WTC11 (cell line): ENCODE results near the gene CPD. TPM values are rescaled to one million over a fixed set of nuclear protein-coding genes. Genes with fewer than 3 reads are reported as not detected.

ENCODE experiments used
- ATAC-seq: fragments of 200-7000 bp; cut with Tn5 transposase; 2 replicates; pipeline ENCODE4 v1.10.0; 2021; ENCODE audit warnings: mild to moderate bottlenecking, moderate library complexity
- CTCF ChIA-PET: fragments of 300-600 bp; sonication (Branson Sonifier 250); formaldehyde crosslinking; loops from one replicate; lab custom pipeline; 2021; ENCODE audit warnings: antibody characterized with exemption; lab: Charles Lee
- POLR2A ChIA-PET: fragments of 350-600 bp; sonication (Branson Sonifier 250); formaldehyde crosslinking; loops from one replicate; lab custom pipeline; 2021; ENCODE audit warnings: antibody characterized with exemption; lab: Charles Lee
- DNase-seq: peaks from one replicate; pipeline ENCODE4 v3.0.0; 2021; ENCODE audit warnings: low spot score
- H3K27ac Mint-ChIP-seq: 2 replicates; pipeline ENCODE4 v1.8.0; 2021; ENCODE audit warnings: mixed read lengths
- H3K27me3 Mint-ChIP-seq: 2 replicates; pipeline ENCODE4 v1.8.0; 2021; ENCODE audit warnings: low read depth, mild to moderate bottlenecking, moderate library complexity, mixed read lengths
- H3K36me3 Mint-ChIP-seq: 2 replicates; pipeline ENCODE4 v1.8.0; 2021; ENCODE audit warnings: mixed read lengths
- H3K4me1 Mint-ChIP-seq: 2 replicates; pipeline ENCODE4 v1.8.0; 2022; ENCODE audit warnings: mixed read lengths
- H3K4me3 Mint-ChIP-seq: 2 replicates; pipeline ENCODE4 v1.8.0; 2021; ENCODE audit warnings: mild to moderate bottlenecking, moderate library complexity, mixed read lengths
- H3K9me3 Mint-ChIP-seq: 2 replicates; pipeline ENCODE4 v1.8.0; 2021; ENCODE audit warnings: mixed read lengths
- ARID4B ChIP-seq: sonication (generic); formaldehyde crosslinking; IDR thresholded peaks from 2 replicates; pipeline ENCODE4 v1.8.0; 2023; ENCODE audit warnings: missing genetic modification reagents, mild to moderate bottlenecking, borderline replicate concordance
- ATF1 ChIP-seq: sonication (generic); formaldehyde crosslinking; IDR thresholded peaks from 2 replicates; pipeline ENCODE4 v1.8.1; 2023; ENCODE audit warnings: mild to moderate bottlenecking, moderate library complexity, missing genetic modification reagents
- CDX4 ChIP-seq: fragments of 250-450 bp; sonication (Bioruptor Pico); IDR thresholded peaks from 2 replicates; pipeline ENCODE4 v1.9.0; 2021; ENCODE audit warnings: moderate library complexity, mild to moderate bottlenecking, inconsistent platforms, borderline replicate concordance
- CREB1 ChIP-seq: sonication (generic); formaldehyde crosslinking; IDR thresholded peaks from 2 replicates; pipeline ENCODE4 v1.8.0; 2023; ENCODE audit warnings: mild to moderate bottlenecking, missing genetic modification reagents
- FOXK1 ChIP-seq: sonication (generic); formaldehyde crosslinking; IDR thresholded peaks from 2 replicates; pipeline ENCODE4 v1.8.0; 2022; ENCODE audit warnings: mild to moderate bottlenecking, moderate library complexity, missing genetic modification reagents
- FOXP4 ChIP-seq: sonication (generic); formaldehyde crosslinking; IDR thresholded peaks from 2 replicates; pipeline ENCODE4 v1.8.0; 2022; ENCODE audit warnings: mild to moderate bottlenecking, missing genetic modification reagents
- JAZF1 ChIP-seq: fragments of 250-450 bp; sonication (Bioruptor Pico); IDR thresholded peaks from 2 replicates; pipeline ENCODE4 v1.9.0; 2021; ENCODE audit warnings: moderate library complexity, mild to moderate bottlenecking, inconsistent platforms
- MAX ChIP-seq: sonication (generic); formaldehyde crosslinking; IDR thresholded peaks from 2 replicates; pipeline ENCODE4 v1.8.0; 2022; ENCODE audit warnings: mild to moderate bottlenecking, missing genetic modification reagents
- MLX ChIP-seq: sonication (generic); formaldehyde crosslinking; IDR thresholded peaks from 2 replicates; pipeline ENCODE4 v1.8.1; 2023; ENCODE audit warnings: mild to moderate bottlenecking, missing genetic modification reagents, moderate library complexity
- NFATC4 ChIP-seq: fragments of 250-450 bp; sonication (Bioruptor Pico); IDR thresholded peaks from 2 replicates; pipeline ENCODE4 v1.9.0; 2021; ENCODE audit warnings: mild to moderate bottlenecking
- NFE2L1 ChIP-seq: sonication (generic); formaldehyde crosslinking; IDR thresholded peaks from 2 replicates; pipeline ENCODE4 v1.8.1; 2023; ENCODE audit warnings: missing genetic modification reagents
- NR3C1 ChIP-seq: sonication (generic); formaldehyde crosslinking; conservative IDR thresholded peaks from 2 replicates; pipeline ENCODE4 v1.8.1; 2023; ENCODE audit warnings: low read depth, mild to moderate bottlenecking, missing genetic modification reagents
- SMAD3 ChIP-seq: sonication (generic); formaldehyde crosslinking; IDR thresholded peaks from 2 replicates; pipeline ENCODE4 v1.8.0; 2022; ENCODE audit warnings: missing genetic modification reagents, mild to moderate bottlenecking, borderline replicate concordance
- ZNF121 ChIP-seq: sonication (generic); formaldehyde crosslinking; IDR thresholded peaks from 2 replicates; pipeline ENCODE4 v1.8.0; 2023; ENCODE audit warnings: missing genetic modification reagents
- ZNF138 ChIP-seq: sonication (generic); formaldehyde crosslinking; conservative IDR thresholded peaks from 2 replicates; pipeline ENCODE4 v1.8.1; 2022; ENCODE audit warnings: mild to moderate bottlenecking, moderate library complexity, missing genetic modification reagents
- ZNF219 ChIP-seq: sonication (generic); formaldehyde crosslinking; IDR thresholded peaks from 2 replicates; pipeline ENCODE4 v1.8.0; 2023; ENCODE audit warnings: missing genetic modification reagents, mild to moderate bottlenecking, borderline replicate concordance
- ZNF232 ChIP-seq: sonication (generic); formaldehyde crosslinking; IDR thresholded peaks from 2 replicates; pipeline ENCODE4 v1.8.0; 2022; ENCODE audit warnings: mild to moderate bottlenecking, missing genetic modification reagents
- ZNF423 ChIP-seq: fragments of 250-450 bp; sonication (Bioruptor Pico); IDR thresholded peaks from 2 replicates; pipeline ENCODE4 v2.1.2; 2022; ENCODE audit warnings: mild to moderate bottlenecking, moderate library complexity
- ZNF512 ChIP-seq: sonication (generic); formaldehyde crosslinking; IDR thresholded peaks from 2 replicates; pipeline ENCODE4 v1.8.1; 2022; ENCODE audit warnings: missing genetic modification reagents, borderline replicate concordance
- total RNA-seq: library from RNA; stranded (reverse); gene quantifications from 3 replicates; pipeline ENCODE4 v1.2.3, GENCODE V29; 2021
- TF ChIP-seq, protein P1 (sequence below): fragments of 250-450 bp; sonication (Bioruptor Pico); IDR thresholded peaks from 2 replicates; pipeline ENCODE4 v1.9.0; 2021; ENCODE audit warnings: mild to moderate bottlenecking

The CPD gene
- total RNA-seq, 1 experiment from 2014 or later = 36.1 TPM

- Mint-ChIP-seq H3K36me3 (peaks cover 9% of the 10 kb centered on the region), H3K9me3 (no peaks in the 10 kb centered on the region), H3K4me1 (no peaks in the 10 kb centered on the region), H3K27me3 (no peaks in the 10 kb centered on the region), H3K27ac (no peak overlapping the region), H3K4me3 (no peak overlapping the region)
- DNase-seq = no peak
- ATAC-seq = no peak
- TF ChIP-seq FOXK1 (CRISPR knock-in tag) (no peak), ARID4B (no peak), NR3C1 (CRISPR knock-in tag) (no peak), ZNF219 (CRISPR knock-in tag) (no peak), ZNF121 (no peak), NFATC4 (CRISPR knock-in tag) (no peak), ATF1 (no peak), CREB1 (CRISPR knock-in tag) (no peak), ZNF512 (no peak), MLX (CRISPR knock-in tag) (no peak), JAZF1 (CRISPR knock-in tag) (no peak)
- CTCF ChIA-PET = interaction anchor here (0.6 to 0.7 kb wide), 2 partner anchors 79 to 991 kb away, joined by 3 read pairs; no protein-coding TSS in a partner anchor
- POLR2A ChIA-PET = no interaction called here
These were observed 136.3 kb downstream of the CPD start for GRCh38 chr17:30514895-30515596.

DNA sequence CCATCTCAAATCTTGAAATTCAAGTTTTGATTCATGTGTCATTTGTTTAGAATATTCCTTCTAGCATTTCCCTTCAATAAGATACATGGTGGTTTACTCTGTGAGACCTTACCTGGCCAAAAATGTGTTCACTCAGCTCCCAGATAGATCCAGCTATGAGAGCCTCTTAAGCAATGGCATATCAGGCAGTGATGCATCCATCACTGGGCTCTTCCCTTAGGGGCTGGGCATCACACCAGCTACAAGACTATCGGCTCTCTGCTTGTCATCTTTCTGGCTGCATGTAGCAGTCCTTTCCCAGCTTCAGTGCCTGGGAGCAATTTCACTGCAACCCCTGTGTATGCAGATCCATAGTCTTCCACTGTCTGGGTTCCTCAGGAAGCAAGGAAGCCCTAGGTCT, 139.1 kb downstream of the CPD start:
- Mint-ChIP-seq H3K4me3 (no peak overlapping the region), H3K27ac (no peak overlapping the region)

DNA sequence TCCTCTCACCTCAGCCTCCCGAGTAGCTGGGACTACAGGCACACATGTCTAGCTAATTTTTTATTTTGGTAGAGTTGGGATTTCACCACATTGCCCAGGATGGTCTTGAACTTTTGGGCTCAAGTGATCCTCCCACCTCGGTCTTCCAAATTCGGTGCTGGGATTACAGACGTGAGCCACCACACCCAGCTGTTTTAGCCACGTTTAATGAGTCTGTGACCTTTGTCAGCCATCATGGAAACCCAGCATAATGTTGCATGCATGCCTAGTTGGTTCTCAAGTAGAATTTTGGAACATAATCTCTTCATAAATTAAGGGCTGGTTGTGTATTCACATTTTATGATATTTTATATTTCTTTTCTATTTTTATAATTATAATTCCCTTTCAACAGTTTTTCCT, 140.4 kb downstream of the CPD start:
- Mint-ChIP-seq H3K27me3 (no peaks in the 10 kb centered on the region), H3K27ac (no peak overlapping the region), H3K4me1 (no peaks in the 10 kb centered on the region), H3K9me3 (peaks cover 15% of the 10 kb centered on the region), H3K4me3 (no peak overlapping the region), H3K36me3 (peaks cover 41% of the 10 kb centered on the region)
- no peak for DNase-seq
- ChIA-PET POLR2A (no interaction called here), CTCF (no interaction called here)
- no peak for ATAC-seq
- no peak for TF ChIP-seq CREB1 (CRISPR knock-in tag)
- TF ChIP-seq, protein P1, sequence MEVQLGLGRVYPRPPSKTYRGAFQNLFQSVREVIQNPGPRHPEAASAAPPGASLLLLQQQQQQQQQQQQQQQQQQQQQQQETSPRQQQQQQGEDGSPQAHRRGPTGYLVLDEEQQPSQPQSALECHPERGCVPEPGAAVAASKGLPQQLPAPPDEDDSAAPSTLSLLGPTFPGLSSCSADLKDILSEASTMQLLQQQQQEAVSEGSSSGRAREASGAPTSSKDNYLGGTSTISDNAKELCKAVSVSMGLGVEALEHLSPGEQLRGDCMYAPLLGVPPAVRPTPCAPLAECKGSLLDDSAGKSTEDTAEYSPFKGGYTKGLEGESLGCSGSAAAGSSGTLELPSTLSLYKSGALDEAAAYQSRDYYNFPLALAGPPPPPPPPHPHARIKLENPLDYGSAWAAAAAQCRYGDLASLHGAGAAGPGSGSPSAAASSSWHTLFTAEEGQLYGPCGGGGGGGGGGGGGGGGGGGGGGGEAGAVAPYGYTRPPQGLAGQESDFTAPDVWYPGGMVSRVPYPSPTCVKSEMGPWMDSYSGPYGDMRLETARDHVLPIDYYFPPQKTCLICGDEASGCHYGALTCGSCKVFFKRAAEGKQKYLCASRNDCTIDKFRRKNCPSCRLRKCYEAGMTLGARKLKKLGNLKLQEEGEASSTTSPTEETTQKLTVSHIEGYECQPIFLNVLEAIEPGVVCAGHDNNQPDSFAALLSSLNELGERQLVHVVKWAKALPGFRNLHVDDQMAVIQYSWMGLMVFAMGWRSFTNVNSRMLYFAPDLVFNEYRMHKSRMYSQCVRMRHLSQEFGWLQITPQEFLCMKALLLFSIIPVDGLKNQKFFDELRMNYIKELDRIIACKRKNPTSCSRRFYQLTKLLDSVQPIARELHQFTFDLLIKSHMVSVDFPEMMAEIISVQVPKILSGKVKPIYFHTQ (CRISPR knock-in tag) = no peak
- no peak for TF ChIP-seq FOXP4
- TF ChIP-seq CDX4 (CRISPR knock-in tag) = no peak
- TF ChIP-seq ZNF423 = no peak
- no peak for TF ChIP-seq MAX (CRISPR knock-in tag)
- TF ChIP-seq ZNF232 (CRISPR knock-in tag) = no peak

More for the DNA sequence above, 139.1 kb downstream of the CPD start:
- Mint-ChIP-seq H3K9me3 (peaks cover 14% of the 10 kb centered on the region), H3K36me3 (peaks cover 36% of the 10 kb centered on the region), H3K27me3 (no peaks in the 10 kb centered on the region), H3K4me1 (no peaks in the 10 kb centered on the region)
- POLR2A ChIA-PET = no interaction called here
- CTCF ChIA-PET = no interaction called here
- ATAC-seq (no peak), DNase-seq (no peak)
- TF ChIP-seq SMAD3 = no peak
- TF ChIP-seq ZNF138 (CRISPR knock-in tag) = no peak
- no peak for TF ChIP-seq NFATC4 (CRISPR knock-in tag)
- TF ChIP-seq NFE2L1 (CRISPR knock-in tag) = no peak
